Right ventricle myocardium superior (tissue), 1 donor: ENCODE measurements around the gene SELP. TPM values are rescaled to one million over a fixed set of nuclear protein-coding genes. Genes with fewer than 3 reads are reported as not detected.

Experiments
- ATAC-seq: fragments of 200-7000 bp; cut with Tn5 transposase; one replicate; pipeline ENCODE4 v1.9.1; 2020; ENCODE audit warnings: mild to moderate bottlenecking; ENCODE audit not compliant: poor library complexity
- DNase-seq: peaks from one replicate; pipeline ENCODE4 v3.0.0-alpha.2; 2020
- intact Hi-C: fragments of 100-400 bp; cut with DNase I; formaldehyde crosslinking; loops from one replicate; pipeline ENCODE4 v1.11.2; 2022
- total RNA-seq: library from RNA; stranded (reverse); fragmentation: NEBNext Ultra II Directional; extraction: Animal tissue kit (Norgen Biotek cat#: 25700); gene quantifications from one replicate; pipeline ENCODE4 v1.2.1, GENCODE V29; 2021
- donor health status: DM: no; HTN: yes; CAD: no; lungs with severe emphysema.

The SELP gene
- total RNA-seq, 1 donor from 2014 or later, result 9.0 TPM

DNA sequence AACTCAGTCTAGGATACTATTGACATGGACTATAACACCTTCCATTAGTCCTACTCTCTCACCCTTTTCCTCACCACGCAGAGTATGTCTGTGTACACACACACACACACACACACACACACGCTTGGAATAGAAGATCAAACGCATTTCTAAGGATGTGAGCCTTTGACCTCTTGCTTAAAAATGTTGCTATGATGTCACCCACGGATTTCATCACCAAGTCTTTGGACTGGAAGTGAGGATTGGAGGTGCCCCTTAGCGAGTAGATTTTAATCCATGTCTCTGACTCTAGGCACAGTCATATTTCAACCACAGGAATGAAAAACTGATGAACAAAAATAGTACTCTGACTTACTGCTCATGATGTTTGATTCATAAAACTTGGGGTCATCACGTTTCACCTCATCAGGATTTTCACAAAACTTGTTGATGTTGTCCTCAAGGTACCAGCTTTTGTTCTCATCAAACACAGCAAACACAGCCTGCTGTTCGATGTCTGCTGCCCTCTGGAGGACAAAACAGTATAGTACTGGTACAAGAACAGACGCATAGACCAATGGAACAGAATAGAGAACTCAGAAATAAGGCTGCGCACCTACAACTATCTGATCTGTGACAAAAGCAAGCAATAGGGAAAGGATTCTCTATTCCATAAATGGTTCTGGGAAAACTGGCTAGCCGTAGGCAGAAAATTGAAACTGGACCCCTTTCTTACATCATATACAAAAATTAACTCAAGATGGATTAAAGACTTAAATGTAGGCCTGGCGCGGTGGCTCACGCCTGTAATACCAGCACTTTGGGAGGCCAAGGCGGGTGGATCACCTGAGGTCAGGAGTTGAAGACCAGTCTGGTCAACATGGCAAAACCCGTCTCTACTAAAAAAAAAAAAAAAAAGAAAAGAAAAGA, 83.6 kb downstream of the SELP start:
- ATAC-seq, result peak; percentile 83
- DNase-seq, result no peak
- intact Hi-C loops, result loop anchor here (5.0 kb wide), 2 partner anchors 79 to 166 kb away; partner anchors contain the start of gene SELL

DNA sequence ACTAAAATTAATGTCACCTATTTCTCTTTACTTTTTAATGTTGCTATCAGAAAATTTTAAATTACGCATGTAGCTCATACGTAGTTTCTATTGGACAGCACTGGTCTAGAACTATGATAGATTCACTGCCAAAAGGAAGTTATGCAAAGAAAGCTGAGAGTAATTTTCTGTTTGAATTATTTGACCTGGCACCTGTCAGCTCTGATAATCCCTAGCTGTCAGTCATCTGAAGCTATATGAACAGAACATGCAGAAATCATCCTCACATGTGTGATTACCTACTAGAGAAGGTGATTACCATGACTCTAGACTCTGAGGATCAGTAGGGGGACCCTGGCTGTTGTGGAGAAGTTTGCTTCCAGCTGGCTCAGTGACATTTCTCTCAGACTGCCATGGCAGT, 84.5 kb downstream of the SELP start:
- no peak for DNase-seq
- intact Hi-C loops, result loop anchor here (5.0 kb wide), 2 partner anchors 78 to 167 kb away; partner anchors contain the start of gene SELL
- ATAC-seq, result no peak

DNA sequence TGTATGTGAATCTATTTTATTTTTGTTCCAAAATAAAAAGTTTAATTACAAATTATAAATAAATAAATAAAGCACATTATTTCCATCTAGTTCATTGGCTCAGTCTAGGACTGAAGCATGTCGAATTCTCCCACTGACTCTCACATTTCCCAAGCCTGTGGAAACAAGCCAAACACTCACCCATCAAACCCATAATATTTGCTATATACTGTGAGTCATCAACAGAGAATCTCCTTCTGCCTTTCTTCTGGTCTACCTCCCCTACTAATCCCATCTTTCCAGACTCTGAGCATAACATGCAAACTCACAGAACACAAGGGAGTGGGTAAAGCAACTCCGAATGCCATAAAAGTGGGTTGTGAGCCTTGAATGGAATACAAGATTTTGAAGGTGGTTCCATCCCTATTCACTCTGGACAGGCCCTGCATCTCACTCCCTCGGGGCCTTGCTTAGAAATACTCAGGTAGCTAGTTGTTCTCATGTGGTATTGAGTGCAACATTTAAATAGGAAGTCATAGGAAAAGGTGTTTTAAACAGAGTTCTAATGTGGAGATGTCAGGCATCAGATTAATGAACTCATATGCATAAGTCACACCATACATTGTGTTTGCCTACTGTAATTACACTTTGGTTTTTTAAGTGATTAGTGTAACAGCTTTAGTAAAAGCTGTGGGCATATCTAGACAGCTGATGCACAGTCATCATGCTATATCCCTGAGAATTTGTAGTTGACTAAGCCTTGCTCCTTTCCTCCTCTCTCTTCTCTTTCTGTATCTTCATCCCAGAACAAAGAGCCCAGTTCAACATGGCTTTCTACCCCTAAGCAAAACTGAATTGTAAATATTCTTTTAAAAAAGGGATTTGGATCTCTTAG, 90.7 kb downstream of the SELP start:
- ATAC-seq (no peak), DNase-seq (no peak)
- intact Hi-C loops, result no loop called here

Other genes starting within 250 kb of the SELP start
- 0.56 TPM for gene CCDC181, start 202.7 kb downstream of the SELP start, total RNA-seq
- 15.6 TPM for gene SLC19A2, start 144.2 kb downstream of the SELP start, total RNA-seq
- 21.2 TPM for gene F5, start 43.6 kb downstream of the SELP start, total RNA-seq
- 0.89 TPM for gene SELL, start 81.5 kb upstream of the SELP start, total RNA-seq
- gene SELE, start 104.0 kb upstream of the SELP start, total RNA-seq, result 0.65 TPM
- gene METTL18, start 164.8 kb upstream of the SELP start, total RNA-seq, result 5.4 TPM